Left ventricle myocardium inferior (tissue), 1 donor: ENCODE results near the gene COL28A1. TPM values are rescaled to one million over a fixed set of nuclear protein-coding genes. Genes with fewer than 3 reads are reported as not detected.

Experiments used
- DNase-seq: peaks from one replicate; pipeline ENCODE4 v3.0.0-alpha.2; 2020
- H3K27ac ChIP-seq: fragments of 200-600 bp; replicated peaks from 2 replicates; pipeline ENCODE4 v1.8.0; 2021
- H3K27me3 ChIP-seq: fragments of 200-600 bp; 2 replicates; pipeline ENCODE4 v1.8.0; 2021; ENCODE audit warnings: low read depth
- H3K36me3 ChIP-seq: fragments of 200-600 bp; 2 replicates; pipeline ENCODE4 v1.8.0; 2021
- H3K4me1 ChIP-seq: fragments of 200-600 bp; 2 replicates; pipeline ENCODE4 v1.8.0; 2021
- H3K4me3 ChIP-seq: fragments of 200-600 bp; 2 replicates; pipeline ENCODE4 v1.8.0; 2021; ENCODE audit warnings: mild to moderate bottlenecking, moderate library complexity
- H3K9me3 ChIP-seq: fragments of 200-600 bp; replicated peaks from 2 replicates; pipeline ENCODE4 v1.8.0; 2021
- CTCF ChIP-seq: fragments of 200-600 bp; IDR thresholded peaks from 2 replicates; pipeline ENCODE4 v1.8.0; 2021; ENCODE audit warnings: antibody characterized with exemption, mild to moderate bottlenecking, borderline replicate concordance
- intact Hi-C: fragments of 100-400 bp; cut with micrococcal nuclease; formaldehyde crosslinking; loops from one replicate; pipeline ENCODE4 v1.11.0; 2022
- total RNA-seq: library from RNA; stranded (reverse); fragmentation: NEBNext Ultra II Directional; extraction: Animal tissue kit (Norgen Biotek cat#: 25700); gene quantifications from one replicate; pipeline ENCODE4 v1.2.1, GENCODE V29; 2021
- donor health status: DM: no; HTN: yes; CAD: no; lungs with severe emphysema.

Gene COL28A1
- total RNA-seq, 1 donor from 2014 or later, result 1.9 TPM

DNA sequence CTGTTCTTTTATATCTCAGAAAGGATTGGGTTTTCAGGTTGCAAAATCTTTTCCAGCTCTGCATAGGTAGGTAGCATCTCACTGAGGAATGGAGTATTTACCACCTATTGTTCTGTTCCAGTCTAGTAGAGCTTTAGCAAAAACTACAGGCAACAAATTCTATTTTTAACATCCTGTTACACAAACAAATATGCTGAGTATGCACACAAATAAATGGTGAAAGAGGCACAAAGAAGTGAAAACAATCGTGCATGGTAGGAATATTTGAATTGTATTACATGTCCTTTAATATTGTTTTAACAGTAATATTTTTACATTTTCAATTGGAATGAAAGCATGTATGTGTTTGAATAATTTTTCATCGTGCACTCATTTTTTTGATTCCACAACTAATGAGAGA lies 16.5 kb upstream of the COL28A1 start:
- DNase-seq, result no peak
- Histone ChIP-seq H3K36me3 (no peaks in the 10 kb centered on the region), H3K27me3 (no peaks in the 10 kb centered on the region), H3K9me3 (no peaks in the 10 kb centered on the region), H3K4me3 (no peak overlapping the region), H3K27ac (no peak overlapping the region), H3K4me1 (peaks cover 6% of the 10 kb centered on the region)
- intact Hi-C loops, result no loop called here
- no peak for TF ChIP-seq CTCF

- DNase-seq, result no peak
- TF ChIP-seq CTCF, result no peak
- Histone ChIP-seq H3K4me1 (peaks cover 6% of the 10 kb centered on the region), H3K27me3 (no peaks in the 10 kb centered on the region), H3K27ac (no peak overlapping the region), H3K9me3 (no peaks in the 10 kb centered on the region), H3K4me3 (no peak overlapping the region), H3K36me3 (no peaks in the 10 kb centered on the region)
- intact Hi-C loops, result no loop called here
These were observed 15.0 kb upstream of the COL28A1 start for GRCh38 chr7:7550663-7551062.

- TF ChIP-seq CTCF, result no peak
- intact Hi-C loops, result no loop called here
- H3K9me3 ChIP-seq, result no peaks in the 10 kb centered on the region
- no peaks in the 10 kb centered on the region for H3K36me3 ChIP-seq
- H3K4me1 ChIP-seq, result no peaks in the 10 kb centered on the region
- no peak overlapping the region for H3K27ac ChIP-seq
- no peak for DNase-seq
- H3K4me3 ChIP-seq, result no peak overlapping the region
- no peaks in the 10 kb centered on the region for H3K27me3 ChIP-seq
These were observed 12.7 kb upstream of the COL28A1 start for GRCh38 chr7:7548407-7548806.

DNA sequence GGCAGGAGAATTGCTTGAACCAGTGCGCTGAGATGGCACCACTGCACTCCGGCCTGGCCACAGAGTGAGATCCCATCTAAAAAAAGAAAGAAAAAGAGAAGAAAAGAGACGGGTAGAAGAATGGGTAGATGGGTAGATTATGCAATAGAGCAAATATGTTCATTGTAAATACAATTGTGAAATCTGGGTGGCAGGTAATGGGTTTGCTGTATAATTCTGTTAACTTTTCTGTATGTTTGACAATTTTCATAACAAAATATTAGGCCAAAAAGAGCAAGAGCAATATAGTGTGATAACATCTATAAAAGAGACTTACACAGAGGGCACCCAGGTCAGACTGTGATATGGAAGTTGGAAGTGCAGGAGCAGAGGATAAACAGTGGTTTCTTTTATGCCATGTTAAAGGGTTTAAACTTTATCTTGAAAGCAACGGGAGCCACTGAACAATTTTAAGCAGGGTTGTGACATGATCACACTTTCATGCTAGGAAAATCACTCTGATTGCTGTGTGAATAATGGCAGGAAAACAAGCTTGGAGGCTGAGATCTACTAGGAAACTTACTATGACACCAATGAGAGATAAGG lies 6.7 kb upstream of the COL28A1 start:
- no peaks in the 10 kb centered on the region for H3K36me3 ChIP-seq
- no peak overlapping the region for H3K4me3 ChIP-seq
- H3K9me3 ChIP-seq, result no peaks in the 10 kb centered on the region
- no peaks in the 10 kb centered on the region for H3K4me1 ChIP-seq
- no peak for DNase-seq
- no peak overlapping the region for H3K27ac ChIP-seq
- TF ChIP-seq CTCF, result no peak
- H3K27me3 ChIP-seq, result peaks cover under 1% of the 10 kb centered on the region
- intact Hi-C loops, result no loop called here

GRCh38 chr7:7539711-7540110 lies 4.0 kb upstream of the COL28A1 start:
- no peak for TF ChIP-seq CTCF
- no peak for DNase-seq
- no peaks in the 10 kb centered on the region for H3K36me3 ChIP-seq

More at GRCh38 chr7:7539711-7540110, 4.0 kb upstream of the COL28A1 start:
- no peak overlapping the region for H3K27ac ChIP-seq
- no peak overlapping the region for H3K4me3 ChIP-seq
- no peaks in the 10 kb centered on the region for H3K9me3 ChIP-seq
- peaks cover 5% of the 10 kb centered on the region for H3K27me3 ChIP-seq
- no peaks in the 10 kb centered on the region for H3K4me1 ChIP-seq
- intact Hi-C loops, result loop anchor here (2.0 to 10.0 kb wide), 2 partner anchors 115 to 425 kb away; no protein-coding TSS in a partner anchor
